HCT116 (cell line): ENCODE measurements around the gene FKBP5. TPM values are rescaled to one million over a fixed set of nuclear protein-coding genes. Genes with fewer than 3 reads are reported as not detected.

Experiments
- ATAC-seq: fragments of 200-7000 bp; cut with Tn5 transposase; 2 replicates; pipeline ENCODE4 v1.9.1; 2020; ENCODE audit warnings: mild to moderate bottlenecking, moderate library complexity
- BruUV-seq: library from RNA; stranded (reverse); fragments of 400-500 nt; replicated peaks from 2 replicates; lab custom pipeline; 2021; lab: Mats Ljungman, UMichigan
- CTCF ChIA-PET: fragments of 300-600 bp; sonication (Branson Sonifier 250); formaldehyde crosslinking; loops from one replicate; lab custom pipeline; 2021; ENCODE audit warnings: antibody characterized with exemption; lab: Charles Lee
- POLR2A ChIA-PET: fragments of 300-600, 350-600 bp; sonication (Branson Sonifier 250); formaldehyde crosslinking; loops from one replicate; lab custom pipeline; 2021; ENCODE audit warnings: antibody characterized with exemption; lab: Charles Lee
- RAD21 ChIA-PET, 2 experiments: fragments of 300-600 bp; sonication (Branson Sonifier 250); formaldehyde crosslinking; loops; one replicate each; lab custom pipeline; 2023; ENCODE audit warnings: low total read pairs in 2 of 2; ENCODE audit not compliant: uncharacterized antibody in 2 of 2, unreplicated experiment in 2 of 2, low non-redundant PET in 1 of 2; lab: Charles Lee
- DNase-seq: peaks from one replicate; pipeline ENCODE4 v3.0.0-alpha.2; 2010; ENCODE audit warnings: low read depth, low spot score
- H2AFZ ChIP-seq: fragments of 200-600 bp; shearing (Covaris generic), sonication (generic); 2 replicates; pipeline ENCODE4 v1.6.1; 2017; ENCODE audit warnings: low read depth, mixed run types, mixed read lengths, antibody characterized with exemption, low read length; ENCODE audit not compliant: poor library complexity, severe bottlenecking
- H3K27ac ChIP-seq: 2 replicates; pipeline ENCODE4 v1.5.1; 2012; ENCODE audit warnings: low read depth, low read length
- H3K27me3 ChIP-seq: fragments of 200-600 bp; sonication (generic); 2 replicates; pipeline ENCODE4 v1.6.1; 2016; ENCODE audit warnings: mixed run types, low read length, mixed read lengths; ENCODE audit not compliant: insufficient read depth
- H3K36me3 ChIP-seq, 2 experiments: fragments of 200-500 bp in 1 of 2; fragments of 200-600 bp in 1 of 2; sonication (Bioruptor generic) in 1 of 2; sonication (generic) in 1 of 2; 2 replicates each; pipeline versions ENCODE4 v1.5.1 to v1.6.1; 2014 to 2016; ENCODE audit warnings: low read length in 2 of 2, inconsistent platforms in 1 of 2, mixed read lengths in 1 of 2, mixed run types in 1 of 2; ENCODE audit not compliant: insufficient read depth in 2 of 2, control insufficient read depth in 1 of 2
- H3K4me1 ChIP-seq, 2 experiments: fragments of 200-600 bp in 1 of 2; sonication (generic) in 1 of 2; 2 replicates each; pipeline versions ENCODE4 v1.5.1 to v1.6.1; 2012 to 2017; ENCODE audit warnings: low read length in 2 of 2, inconsistent platforms in 1 of 2, mild to moderate bottlenecking in 1 of 2, mixed read lengths in 1 of 2, mixed run types in 1 of 2, moderate library complexity in 1 of 2; ENCODE audit not compliant: insufficient read depth in 2 of 2, control insufficient read depth in 1 of 2
- H3K4me2 ChIP-seq: fragments of 200-600 bp; sonication (generic); 2 replicates; pipeline ENCODE4 v1.6.1; 2017; ENCODE audit warnings: mixed run types, low read length, mixed read lengths
- H3K4me3 ChIP-seq, 2 experiments: fragments of 200-600 bp in 1 of 2; sonication (generic) in 1 of 2; replicated peaks in 1 of 2; 2 replicates each; pipeline ENCODE4 v1.5.1; 2011 to 2016; ENCODE audit warnings: low read length in 2 of 2, control low read depth in 1 of 2, low read depth in 1 of 2, mild to moderate bottlenecking in 1 of 2, mixed read lengths in 1 of 2, mixed run types in 1 of 2
- H3K79me2 ChIP-seq: fragments of 200-600 bp; sonication (generic); 2 replicates; pipeline ENCODE4 v1.6.1; 2017; ENCODE audit warnings: mild to moderate bottlenecking, mixed run types, low read length, moderate library complexity, mixed read lengths; ENCODE audit not compliant: insufficient read depth
- H3K9ac ChIP-seq: fragments of 200-600 bp; sonication (generic); 2 replicates; pipeline ENCODE4 v1.6.1; 2016; ENCODE audit warnings: low read length, mixed read lengths
- H3K9me2 ChIP-seq: fragments of 200-600 bp; sonication (generic), shearing (Covaris generic); 2 replicates; pipeline ENCODE4 v1.6.1; 2017; ENCODE audit warnings: mixed run types, mild to moderate bottlenecking, moderate library complexity; ENCODE audit not compliant: insufficient read depth
- H3K9me3 ChIP-seq, 2 experiments: fragments of 200-500 bp in 1 of 2; fragments of 200-600 bp in 1 of 2; sonication (Bioruptor generic) in 1 of 2; sonication (generic) in 1 of 2; 2 replicates each; pipeline ENCODE4 v1.6.1; 2014 to 2017; ENCODE audit warnings: low read length in 2 of 2, mixed read lengths in 2 of 2, inconsistent platforms in 1 of 2, low read depth in 1 of 2, mild to moderate bottlenecking in 1 of 2, mixed run types in 1 of 2, moderate library complexity in 1 of 2; ENCODE audit not compliant: control insufficient read depth in 1 of 2, insufficient read depth in 1 of 2
- H4K20me1 ChIP-seq: fragments of 200-600 bp; sonication (generic), shearing (Covaris generic); 2 replicates; pipeline ENCODE4 v1.6.1; 2017; ENCODE audit warnings: mixed run types, mild to moderate bottlenecking, moderate library complexity; ENCODE audit not compliant: insufficient read depth
- ATF3 ChIP-seq: IDR thresholded peaks from 2 replicates; pipeline ENCODE4 v1.6.1; 2012
- CBX3 ChIP-seq: IDR thresholded peaks from 2 replicates; pipeline ENCODE4 v1.6.1; 2012; ENCODE audit warnings: low read depth
- CEBPB ChIP-seq: IDR thresholded peaks from 2 replicates; pipeline ENCODE4 v1.6.1; 2012; ENCODE audit warnings: low read depth
- EGR1 ChIP-seq: IDR thresholded peaks from 2 replicates; pipeline ENCODE4 v1.6.1; 2012; ENCODE audit warnings: low read depth
- EZH2 ChIP-seq: fragments of 200-600 bp; sonication (generic); IDR thresholded peaks from 2 replicates; pipeline ENCODE4 v1.6.1; 2017; ENCODE audit warnings: antibody characterized with exemption, mixed run types
- EZH2phosphoT487 ChIP-seq: fragments of 200-600 bp; IDR thresholded peaks from 2 replicates; pipeline ENCODE4 v1.6.1; 2018; ENCODE audit warnings: antibody characterized with exemption, borderline replicate concordance
- FOSL1 ChIP-seq: IDR thresholded peaks from 2 replicates; pipeline ENCODE4 v1.6.1; 2012; ENCODE audit warnings: low read depth
- POLR2A ChIP-seq: IDR thresholded peaks from 2 replicates; pipeline ENCODE4 v1.7.0; 2011; ENCODE audit warnings: borderline replicate concordance; ENCODE audit not compliant: insufficient read depth, insufficient read length; ENCODE audit errors: extremely low read depth
- POLR2AphosphoS5 ChIP-seq: IDR thresholded peaks from 2 replicates; pipeline ENCODE4 v1.6.1; 2011; ENCODE audit warnings: mild to moderate bottlenecking, low read depth, low read length, moderate library complexity
- RAD21 ChIP-seq: IDR thresholded peaks from 2 replicates; pipeline ENCODE4 v1.6.1; 2012; ENCODE audit warnings: low read depth, mild to moderate bottlenecking
- REST ChIP-seq: IDR thresholded peaks from 2 replicates; pipeline ENCODE4 v1.6.1; 2012; ENCODE audit warnings: low read depth
- SP1 ChIP-seq: IDR thresholded peaks from 2 replicates; pipeline ENCODE4 v1.6.1; 2012; ENCODE audit warnings: low read depth
- ZBTB33 ChIP-seq: IDR thresholded peaks from 2 replicates; pipeline ENCODE4 v1.6.1; 2011; ENCODE audit warnings: mild to moderate bottlenecking, low read length, moderate library complexity; ENCODE audit not compliant: insufficient replicate concordance; ENCODE audit errors: extremely low read depth
- ZFX ChIP-seq: fragments of 450-650 bp; IDR thresholded peaks from 2 replicates; pipeline ENCODE4 v1.6.1; 2017
- intact Hi-C: fragments of 100-400 bp; cut with micrococcal nuclease; formaldehyde crosslinking; loops from 2 replicates; pipeline ENCODE4 v1.10.0; 2022
- total RNA-seq: library from RNA; stranded (reverse); gene quantifications from one replicate; pipeline ENCODE4 v1.2.1, GENCODE V29; 2021; ENCODE audit not compliant: unreplicated experiment

FKBP5 gene
- total RNA-seq, 1 experiment from 2014 or later: 50.3 TPM

- Histone ChIP-seq H3K36me3 (no peaks in the 10 kb centered on the region), H3K79me2 (peaks cover 92% of the 10 kb centered on the region), H3K9ac (no peak overlapping the region)
These were observed 10.6 kb downstream of the FKBP5 start for GRCh38 chr6:35678021-35678654.

GRCh38 chr6:35677456-35677855 is 11.3 kb downstream of the FKBP5 start:
- no peak for ATAC-seq

More at GRCh38 chr6:35678021-35678654, 10.6 kb downstream of the FKBP5 start:
- no TSS peak for BruUV-seq
- CTCF ChIA-PET: no interaction called here
- no peaks in the 10 kb centered on the region for H3K9me2 ChIP-seq
- no peak overlapping the region for H3K27ac ChIP-seq
- H3K4me3 ChIP-seq: no peak overlapping the region
- DNase-seq (no peak), ATAC-seq (no peak)
- H3K4me2 ChIP-seq: no peak overlapping the region
- H3K9me3 ChIP-seq: no peaks in the 10 kb centered on the region
- POLR2A ChIA-PET: no interaction called here
- intact Hi-C loops: no loop called here
- TF ChIP-seq ATF3 (no peak), EZH2phosphoT487 (no peak), FOSL1 (no peak), EZH2 (no peak), CBX3 (no peak), RAD21 (no peak)
- RAD21 ChIA-PET: interaction anchor here in 1 of 2 experiments (0.7 kb wide), 1 partner anchor 55 kb away, joined by 3 read pairs; no protein-coding TSS in a partner anchor
- no peak overlapping the region for H2AFZ ChIP-seq
- H4K20me1 ChIP-seq: peaks cover 9% of the 10 kb centered on the region; the same call in 1 of the 2 replicates
- H3K4me1 ChIP-seq: peaks cover 8 to 9% of the 10 kb centered on the region in 2 experiments; a peak in 2 of 4 replicates
- H3K27me3 ChIP-seq: no peaks in the 10 kb centered on the region

More at GRCh38 chr6:35677456-35677855, 11.3 kb downstream of the FKBP5 start:
- no peak for TF ChIP-seq SP1
- TF ChIP-seq FOSL1: no peak
- no peak for TF ChIP-seq ATF3
- TF ChIP-seq ZFX: no peak
- TF ChIP-seq POLR2A: no peak
- TF ChIP-seq EZH2: no peak
- no peak for TF ChIP-seq ZBTB33
- no peak for TF ChIP-seq EGR1
- TF ChIP-seq REST: no peak
- TF ChIP-seq CEBPB: no peak
- no peak for TF ChIP-seq POLR2AphosphoS5
- no peak overlapping the region for H3K4me3 ChIP-seq
- H3K79me2 ChIP-seq: peaks cover 93% of the 10 kb centered on the region
- no TSS peak for BruUV-seq
- RAD21 ChIA-PET: interaction anchor here in 1 of 2 experiments (0.7 kb wide), 1 partner anchor 56 kb away, joined by 3 read pairs; no protein-coding TSS in a partner anchor
- H3K27me3 ChIP-seq: no peaks in the 10 kb centered on the region
- no peaks in the 10 kb centered on the region for H3K9me3 ChIP-seq
- H3K36me3 ChIP-seq: no peaks in the 10 kb centered on the region
- POLR2A ChIA-PET: no interaction called here
- H3K9me2 ChIP-seq: no peaks in the 10 kb centered on the region
- CTCF ChIA-PET: no interaction called here
- intact Hi-C loops: no loop called here
- DNase-seq: no peak
- no peak overlapping the region for H3K27ac ChIP-seq
- H3K9ac ChIP-seq: no peak overlapping the region
- peaks cover 9% of the 10 kb centered on the region; the same call in 1 of the 2 replicates for H4K20me1 ChIP-seq
- no peak overlapping the region for H3K4me2 ChIP-seq
- no peak overlapping the region for H2AFZ ChIP-seq
- H3K4me1 ChIP-seq: peaks cover 8 to 9% of the 10 kb centered on the region in 2 experiments; a peak in 2 of 4 replicates
